ENCODE results near the gene KMT2C. TPM values are rescaled to one million over a fixed set of nuclear protein-coding genes. Genes with fewer than 3 reads are reported as not detected.

KMT2C gene
- total and polyA plus RNA-seq, 10 of the 15 experiments (the other 5 are each of a cell fraction or from before 2014, with no cell fraction given), result 3.3 to 45.2 (median 19.2) TPM

- no peak for TF ChIP-seq SREBF2 (IDR thresholded peaks at IDR 0.05; ENCODE audit: low read length)
- TF ChIP-seq EED (IDR thresholded peaks at IDR 0.05; ENCODE audit: low read depth), result 0 out of 2 replicates have a peak, but pooled peaks have one; percentile 17
- no peak for TF ChIP-seq YBX1 (IDR thresholded peaks at IDR 0.05)
- TF ChIP-seq HDGF (IDR thresholded peaks at IDR 0.05), result 0 out of 2 replicates have a peak, but pooled peaks have one; percentile 30
- TF ChIP-seq CBFB (IDR thresholded peaks at IDR 0.05; ENCODE audit: low read depth), result no peak
- 0 out of 2 replicates have a peak, but pooled peaks have one; percentile 28 for TF ChIP-seq RUNX3 (IDR thresholded peaks at IDR 0.05; ENCODE audit: low read length)
- TF ChIP-seq LARP7 (IDR thresholded peaks at IDR 0.05), result no peak
- no peak for TF ChIP-seq MYC (IDR thresholded peaks at IDR 0.05; ENCODE audit: insufficient read depth, insufficient read length, insufficient replicate concordance, low read length, severe bottlenecking)
- no peak for TF ChIP-seq NR2C1 (IDR thresholded peaks at IDR 0.05)
- TF ChIP-seq SKIL (IDR thresholded peaks at IDR 0.05; ENCODE audit: low read depth, poor library complexity, severe bottlenecking), result no peak
- TF ChIP-seq POLR2AphosphoS5 (IDR thresholded peaks at IDR 0.05; ENCODE audit: low read length), result no peak
- TF ChIP-seq ATF3 (IDR thresholded peaks at IDR 0.05; ENCODE audit: borderline replicate concordance, extremely low read depth, low read depth, low read length), result no peak
- peak; percentile 53; the same call in 1 of the 2 replicates for TF ChIP-seq SMC3 (IDR thresholded peaks at IDR 0.05; ENCODE audit: borderline replicate concordance, low read length)
- no peak for TF ChIP-seq MLLT1 (IDR thresholded peaks at IDR 0.05)
- TF ChIP-seq BMI1 (IDR thresholded peaks at IDR 0.05; ENCODE audit: borderline replicate concordance), result no peak
- TF ChIP-seq ZBTB11 (CRISPR knock-in tag; IDR thresholded peaks at IDR 0.05), result no peak
- peak; percentile 67 for TF ChIP-seq RAD21 (IDR thresholded peaks at IDR 0.05; ENCODE audit: insufficient read depth, low read depth, low read length)
- TF ChIP-seq NBN (IDR thresholded peaks at IDR 0.05), result 0 out of 2 replicates have a peak, but pooled peaks have one; percentile 27
These were observed 98.9 kb downstream of the KMT2C start (continued) for GRCh38 chr7:152336754-152337368.

Data from GM12878 (cell line).